GM19395 (cell line): ENCODE data around the gene MYOZ3.

Experiments
- ATAC-seq: cut with Tn5 transposase; IDR thresholded peaks from one replicate; pipeline ENCODE4 v1.9.1; 2021; ENCODE audit warnings: mild to moderate bottlenecking, moderate library complexity; ENCODE audit not compliant: unreplicated experiment

MYOZ3 gene

DNA sequence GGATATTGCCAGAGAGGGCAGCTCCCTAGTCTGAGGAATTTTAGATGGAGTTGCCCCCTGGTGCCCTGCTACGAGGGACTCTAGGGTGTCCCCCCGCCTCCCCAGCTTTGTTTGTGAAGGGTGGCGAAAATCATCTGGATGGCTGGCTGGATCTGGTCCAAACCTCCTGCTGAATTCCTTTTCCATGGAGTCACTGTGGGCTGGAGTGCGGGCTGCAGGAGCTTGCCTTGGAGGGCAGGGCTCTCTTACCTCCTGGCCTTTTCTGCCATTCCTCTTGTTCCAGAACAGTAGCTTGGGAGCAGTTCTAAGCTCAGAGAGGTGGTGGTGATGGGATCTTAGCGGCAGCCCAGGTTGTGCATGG, 18.5 kb upstream of the MYOZ3 start:
- no peak for ATAC-seq

DNA sequence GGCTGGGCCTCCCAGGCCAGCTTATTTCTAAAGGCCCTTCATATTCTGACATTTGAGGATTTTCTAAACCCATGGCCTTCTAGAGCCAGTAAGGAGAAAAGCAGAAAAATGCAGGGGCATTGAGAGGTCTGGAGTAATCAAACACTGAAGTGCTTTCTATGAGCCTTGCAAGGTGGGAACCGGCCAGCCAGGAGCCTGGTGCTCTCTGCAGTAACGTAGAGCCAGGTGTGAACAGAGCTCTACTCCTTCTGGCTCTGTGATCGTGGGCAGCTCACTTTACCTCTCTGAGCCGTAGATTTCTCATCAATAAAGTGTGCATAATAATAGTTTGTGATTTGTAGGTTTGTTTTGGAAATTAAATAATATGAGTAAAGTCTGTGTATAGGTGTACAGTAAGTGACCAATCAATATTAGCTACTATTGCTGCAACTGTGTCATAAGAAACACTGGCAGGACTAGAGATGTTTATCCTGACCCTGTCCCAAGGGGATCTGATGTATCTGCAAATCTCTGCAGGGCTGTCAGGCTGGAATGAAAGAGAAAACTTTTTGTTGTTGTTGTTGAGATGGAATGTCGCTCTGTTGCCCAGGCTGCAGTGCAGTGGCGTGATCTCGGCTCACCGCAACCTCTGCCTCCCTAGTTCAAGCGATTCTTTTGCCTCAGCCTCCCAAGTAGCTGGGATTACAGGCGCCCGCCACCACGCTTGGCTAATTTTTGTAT, 17.9 kb upstream of the MYOZ3 start:
- ATAC-seq = no peak

DNA sequence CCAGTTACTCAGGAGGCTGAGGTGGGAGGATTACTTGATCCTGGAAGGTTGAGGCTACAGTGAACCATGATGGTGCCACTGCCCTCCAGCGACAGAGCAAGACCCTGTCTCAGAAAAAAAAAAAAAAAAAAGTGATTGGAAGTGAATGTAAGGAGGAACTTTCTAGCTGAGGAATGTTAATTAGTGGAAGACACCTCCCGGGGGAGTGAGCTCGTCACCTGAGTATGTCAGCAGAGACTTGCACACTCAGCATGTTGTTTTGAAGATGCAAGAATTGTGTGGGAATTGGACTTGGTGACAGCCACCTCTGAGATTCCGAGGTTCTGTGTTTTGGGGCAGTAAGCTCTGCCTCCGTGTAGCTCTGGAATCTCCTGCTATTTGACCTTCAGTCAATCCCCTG, 17.0 kb upstream of the MYOZ3 start:
- no peak for ATAC-seq

DNA sequence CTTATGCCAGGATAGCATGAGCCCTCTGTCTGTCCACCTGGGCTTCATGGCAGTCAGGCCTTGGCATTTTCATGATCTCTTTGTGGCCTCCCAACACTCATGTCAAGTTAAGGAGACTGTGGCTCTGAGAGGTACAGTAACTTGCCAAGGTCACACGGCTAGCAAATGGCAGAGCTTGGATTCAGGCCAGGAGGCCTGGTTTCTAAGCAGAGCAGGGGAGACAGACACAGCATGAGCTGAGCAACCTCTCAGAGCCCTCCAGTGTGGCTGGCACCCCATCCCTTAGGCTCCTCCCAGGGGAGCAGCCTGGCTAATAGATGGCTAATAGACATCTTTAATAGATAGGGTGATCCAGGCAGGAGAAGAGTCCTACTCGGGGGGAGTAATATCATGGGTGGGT, 16.5 kb upstream of the MYOZ3 start:
- ATAC-seq = no peak

DNA sequence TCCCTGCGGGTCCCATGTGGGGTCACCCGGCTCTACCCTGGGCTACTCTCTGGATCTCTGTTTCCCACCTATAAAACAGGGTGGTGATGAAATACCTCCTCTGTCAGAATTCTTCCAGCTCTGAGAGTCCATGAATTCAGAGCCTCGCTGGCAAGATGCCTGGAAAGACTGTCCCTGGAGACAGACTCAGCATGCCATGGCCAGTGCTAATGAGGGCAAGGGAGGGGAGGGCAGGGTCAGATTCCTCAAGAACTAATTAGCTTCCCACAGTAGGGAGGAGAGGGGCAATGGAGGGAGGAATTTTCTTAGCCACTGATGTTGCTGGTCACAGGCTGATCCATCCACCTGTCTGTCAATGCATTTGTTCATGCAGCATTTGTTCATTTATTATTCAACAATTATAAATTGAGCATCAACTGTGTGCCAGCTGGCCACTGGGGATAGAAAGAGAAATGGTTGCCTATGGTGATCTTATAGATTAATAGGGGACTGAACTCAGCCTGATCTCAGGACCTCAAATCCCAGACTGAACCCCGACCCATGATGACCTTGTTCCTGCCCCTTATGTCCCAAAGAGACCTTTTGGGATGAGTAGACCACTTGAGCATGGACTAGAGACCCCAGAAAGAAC, 15.9 kb upstream of the MYOZ3 start:
- no peak for ATAC-seq

DNA sequence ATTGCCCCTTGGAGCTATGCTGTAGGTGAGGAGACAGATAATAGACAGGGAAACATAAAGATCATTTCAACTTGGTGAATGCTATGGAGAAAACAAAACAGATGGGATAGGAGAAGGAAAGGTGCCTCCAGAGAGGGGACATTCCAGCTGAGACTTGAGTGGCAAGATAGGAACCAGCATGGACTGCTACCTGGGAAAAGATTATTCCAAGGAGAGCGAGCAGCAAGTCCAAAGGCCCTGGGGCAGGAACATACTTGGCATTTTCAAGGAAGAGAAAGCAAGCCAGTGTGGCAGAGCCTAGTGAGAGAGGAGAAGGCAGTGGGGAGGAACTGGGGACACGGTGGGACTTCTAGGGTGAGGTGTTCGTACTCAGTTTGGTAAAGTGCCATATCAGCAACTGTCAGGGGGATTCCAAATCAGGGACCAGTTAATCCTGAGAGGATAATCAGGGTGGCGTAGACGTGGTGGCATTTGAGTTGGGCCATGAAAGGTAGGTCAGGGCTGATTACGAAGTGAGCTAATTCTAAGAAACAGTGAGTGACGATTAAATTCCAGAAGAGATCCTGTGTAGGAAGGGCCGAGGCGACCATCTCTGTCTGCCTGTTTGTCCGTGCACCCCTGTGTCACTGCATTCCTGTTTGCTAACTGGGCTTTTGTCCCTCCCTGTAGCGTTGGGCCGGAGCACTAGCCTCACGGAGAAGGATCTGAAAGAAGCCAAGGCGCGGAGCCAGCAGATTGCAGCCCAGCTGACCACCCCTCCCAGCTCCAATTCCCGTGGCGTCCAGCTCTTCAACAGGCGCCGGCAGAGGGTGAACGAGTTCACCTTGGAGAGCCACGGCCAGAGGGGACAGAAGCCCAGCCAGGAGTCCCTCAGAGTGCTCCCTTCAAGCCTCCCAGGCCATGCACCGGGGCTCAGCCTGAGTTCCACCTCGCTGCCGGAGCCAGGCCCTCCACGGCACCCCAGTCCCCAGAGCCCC, 13.5 kb upstream of the MYOZ3 start:
- ATAC-seq = no peak

DNA sequence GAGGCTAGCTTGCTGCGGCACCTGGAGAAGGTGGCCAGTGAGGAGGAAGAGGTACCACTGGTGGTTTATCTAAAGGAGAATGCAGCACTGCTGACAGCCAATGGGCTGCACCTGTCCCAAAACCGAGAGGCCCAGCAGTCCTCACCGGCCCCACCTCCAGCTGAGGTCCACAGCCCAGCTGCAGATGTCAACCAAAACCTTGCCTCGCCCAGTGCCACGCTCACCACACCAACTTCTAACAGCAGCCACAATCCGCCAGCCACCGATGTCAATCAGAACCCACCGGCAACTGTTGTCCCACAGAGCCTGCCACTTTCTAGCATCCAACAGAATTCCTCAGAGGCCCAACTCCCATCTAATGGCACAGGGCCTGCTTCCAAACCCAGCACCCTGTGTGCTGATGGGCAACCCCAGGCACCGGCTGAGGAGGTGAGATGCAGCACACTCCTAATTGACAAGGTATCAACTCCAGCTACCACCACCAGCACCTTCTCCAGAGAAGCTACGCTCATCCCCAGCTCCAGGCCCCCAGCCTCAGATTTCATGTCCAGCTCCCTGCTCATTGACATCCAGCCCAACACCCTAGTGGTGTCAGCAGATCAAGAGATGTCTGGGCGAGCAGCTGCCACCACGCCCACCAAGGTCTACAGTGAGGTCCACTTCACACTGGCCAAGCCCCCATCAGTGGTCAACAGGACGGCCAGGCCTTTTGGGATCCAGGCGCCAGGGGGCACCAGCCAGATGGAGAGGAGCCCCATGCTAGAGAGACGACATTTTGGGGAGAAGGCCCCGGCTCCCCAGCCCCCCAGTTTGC, 12.6 kb upstream of the MYOZ3 start:
- no peak for ATAC-seq

DNA sequence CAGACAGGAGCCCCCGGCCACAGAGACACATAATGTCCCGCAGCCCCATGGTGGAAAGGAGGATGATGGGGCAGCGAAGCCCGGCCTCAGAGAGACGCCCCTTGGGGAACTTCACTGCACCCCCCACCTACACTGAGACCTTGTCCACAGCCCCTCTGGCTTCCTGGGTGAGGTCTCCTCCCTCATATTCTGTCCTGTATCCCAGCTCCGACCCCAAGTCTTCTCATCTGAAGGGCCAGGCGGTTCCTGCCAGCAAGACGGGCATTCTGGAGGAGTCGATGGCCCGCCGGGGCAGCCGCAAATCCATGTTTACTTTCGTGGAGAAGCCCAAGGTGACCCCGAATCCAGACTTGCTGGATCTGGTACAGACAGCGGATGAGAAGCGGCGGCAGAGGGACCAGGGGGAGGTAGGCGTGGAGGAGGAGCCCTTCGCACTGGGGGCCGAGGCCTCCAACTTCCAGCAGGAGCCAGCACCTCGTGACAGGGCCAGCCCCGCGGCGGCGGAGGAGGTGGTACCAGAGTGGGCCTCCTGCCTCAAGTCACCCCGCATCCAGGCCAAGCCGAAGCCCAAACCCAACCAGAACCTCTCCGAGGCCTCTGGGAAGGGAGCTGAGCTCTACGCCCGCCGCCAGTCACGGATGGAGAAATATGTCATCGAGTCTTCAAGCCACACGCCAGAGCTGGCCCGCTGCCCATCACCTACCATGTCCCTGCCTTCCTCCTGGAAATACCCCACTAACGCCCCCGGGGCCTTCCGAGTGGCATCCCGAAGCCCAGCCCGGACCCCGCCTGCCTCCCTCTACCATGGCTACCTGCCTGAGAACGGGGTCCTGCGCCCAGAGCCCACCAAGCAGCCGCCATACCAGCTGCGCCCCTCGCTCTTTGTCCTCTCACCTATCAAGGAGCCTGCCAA, 11.7 kb upstream of the MYOZ3 start:
- no peak for ATAC-seq

DNA sequence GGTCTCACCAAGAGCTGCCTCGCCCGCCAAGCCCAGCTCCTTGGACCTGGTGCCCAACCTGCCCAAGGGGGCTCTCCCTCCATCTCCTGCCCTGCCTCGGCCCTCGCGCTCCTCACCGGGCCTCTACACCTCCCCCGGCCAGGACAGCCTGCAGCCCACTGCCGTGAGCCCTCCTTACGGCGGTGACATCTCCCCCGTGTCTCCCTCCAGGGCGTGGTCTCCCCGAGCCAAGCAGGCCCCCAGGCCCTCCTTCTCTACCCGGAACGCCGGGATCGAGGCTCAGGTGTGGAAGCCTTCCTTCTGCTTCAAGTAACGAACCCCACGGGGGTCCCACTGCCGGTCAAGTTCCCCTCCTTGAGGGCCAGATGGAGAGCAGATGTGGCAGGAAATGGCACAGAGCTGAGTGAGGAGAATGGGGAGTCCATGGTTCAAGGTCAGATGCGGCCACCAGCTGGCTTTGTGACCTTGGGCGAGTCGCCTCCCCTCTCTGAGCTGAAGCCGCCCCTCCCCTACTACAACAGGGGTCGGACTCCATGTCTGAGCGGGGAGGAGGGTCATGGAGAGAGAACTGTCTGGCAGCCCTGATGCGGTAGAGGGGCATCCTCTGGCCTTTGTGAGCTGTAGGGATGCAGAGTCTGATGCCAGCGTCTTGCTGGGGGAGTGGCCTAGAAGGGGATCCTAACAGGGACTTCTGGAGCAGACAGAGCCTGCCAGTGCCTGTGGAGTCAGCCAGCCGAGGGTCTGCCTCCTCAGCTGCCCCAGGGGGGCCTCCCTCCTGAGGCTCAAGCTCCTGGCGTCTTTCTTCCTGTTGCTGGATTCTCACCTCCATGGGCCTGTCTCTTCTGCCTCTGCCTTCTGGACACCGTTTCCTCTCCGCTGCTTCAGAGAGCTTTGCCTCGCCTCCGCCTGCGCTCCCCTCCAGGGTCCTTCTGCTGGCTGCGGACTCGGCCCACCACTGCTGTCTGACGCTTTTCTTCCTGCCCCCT, 10.7 kb upstream of the MYOZ3 start:
- no peak for ATAC-seq

DNA sequence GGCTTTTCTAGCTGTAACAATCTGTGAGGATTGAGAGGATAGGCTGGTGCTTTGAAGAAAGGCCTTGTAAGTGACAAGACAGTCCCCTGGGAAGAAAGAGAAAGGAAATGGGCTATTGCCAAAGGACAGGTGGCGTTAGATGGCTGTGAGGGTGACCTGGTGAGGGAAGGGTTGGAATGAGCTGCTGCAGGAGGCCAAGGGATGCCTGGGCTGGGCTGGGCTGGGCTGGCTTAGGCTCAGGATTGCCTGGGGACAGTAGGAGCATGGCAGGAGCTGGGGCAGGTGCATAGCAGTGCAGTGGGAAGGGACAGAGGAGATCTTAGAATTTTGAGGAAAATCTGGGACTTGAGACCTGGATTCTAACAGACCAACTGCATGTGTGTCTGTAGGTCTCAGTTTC, 9.7 kb upstream of the MYOZ3 start:
- ATAC-seq = no peak

DNA sequence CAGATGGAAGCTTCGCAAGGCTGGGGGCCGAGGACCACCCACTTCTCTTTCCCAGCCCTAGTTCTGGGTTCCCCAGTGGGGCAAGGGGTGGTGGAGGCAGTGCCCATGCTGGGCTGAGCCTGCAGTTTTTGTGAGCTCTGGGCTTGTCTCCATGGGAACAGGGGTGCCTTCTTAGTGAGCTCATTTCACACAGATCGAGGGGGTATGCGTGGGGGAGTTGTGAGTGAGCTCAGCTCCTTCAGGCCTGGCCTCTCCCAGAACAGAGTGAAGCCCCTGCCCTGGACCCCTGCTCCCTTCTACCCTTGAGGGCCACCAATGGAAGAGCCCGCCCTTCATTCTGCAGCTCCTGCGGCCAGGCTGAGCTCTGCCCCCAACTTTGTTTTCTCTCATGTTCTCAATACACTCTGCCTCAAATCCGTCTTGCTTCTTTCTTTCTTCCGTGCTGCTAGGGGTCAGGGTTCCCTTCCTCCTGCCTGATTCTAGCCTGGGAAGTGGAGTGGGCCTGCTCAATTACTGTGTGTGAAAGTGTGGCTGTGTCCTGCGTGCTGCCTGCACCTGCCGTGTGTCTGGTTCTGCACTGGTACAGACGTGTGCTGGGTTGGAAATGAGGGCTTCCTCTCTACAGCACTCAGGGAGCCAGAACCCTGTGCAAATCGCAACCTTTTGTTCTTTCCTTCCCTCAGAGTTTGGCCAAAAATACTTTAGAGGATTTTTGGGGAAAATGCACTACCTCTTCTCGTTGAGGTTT, 9.0 kb upstream of the MYOZ3 start:
- ATAC-seq = no peak

DNA sequence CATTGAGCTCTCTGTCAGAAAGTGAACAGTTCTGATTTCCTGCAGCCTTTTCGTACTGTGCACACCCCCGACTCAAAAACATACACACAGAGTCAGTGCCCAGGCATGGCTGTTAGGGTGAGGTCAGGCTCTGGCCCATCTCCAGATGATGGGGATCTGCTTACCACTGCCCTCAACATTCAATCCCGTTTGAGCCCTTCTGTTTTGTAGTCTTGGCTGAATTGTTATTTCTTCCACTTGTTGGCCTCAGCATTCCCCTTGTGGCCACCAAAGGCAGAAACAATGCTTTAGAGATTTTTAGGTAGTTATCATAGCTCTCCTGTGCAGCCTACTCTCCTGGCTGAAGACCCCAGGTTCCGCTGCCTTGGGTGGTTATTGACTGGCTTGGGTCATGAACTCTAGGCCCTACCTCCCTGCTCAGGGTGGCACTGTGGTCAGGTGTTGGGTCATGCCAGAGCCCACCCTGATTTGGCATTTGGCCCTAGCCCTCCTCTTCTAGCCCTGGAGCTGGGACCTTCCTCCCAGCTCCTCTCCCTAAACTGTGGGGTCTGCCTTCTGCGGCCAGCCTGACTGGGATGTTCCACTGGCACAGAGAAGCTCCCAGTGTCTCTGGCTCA, 7.8 kb upstream of the MYOZ3 start:
- no peak for ATAC-seq

DNA sequence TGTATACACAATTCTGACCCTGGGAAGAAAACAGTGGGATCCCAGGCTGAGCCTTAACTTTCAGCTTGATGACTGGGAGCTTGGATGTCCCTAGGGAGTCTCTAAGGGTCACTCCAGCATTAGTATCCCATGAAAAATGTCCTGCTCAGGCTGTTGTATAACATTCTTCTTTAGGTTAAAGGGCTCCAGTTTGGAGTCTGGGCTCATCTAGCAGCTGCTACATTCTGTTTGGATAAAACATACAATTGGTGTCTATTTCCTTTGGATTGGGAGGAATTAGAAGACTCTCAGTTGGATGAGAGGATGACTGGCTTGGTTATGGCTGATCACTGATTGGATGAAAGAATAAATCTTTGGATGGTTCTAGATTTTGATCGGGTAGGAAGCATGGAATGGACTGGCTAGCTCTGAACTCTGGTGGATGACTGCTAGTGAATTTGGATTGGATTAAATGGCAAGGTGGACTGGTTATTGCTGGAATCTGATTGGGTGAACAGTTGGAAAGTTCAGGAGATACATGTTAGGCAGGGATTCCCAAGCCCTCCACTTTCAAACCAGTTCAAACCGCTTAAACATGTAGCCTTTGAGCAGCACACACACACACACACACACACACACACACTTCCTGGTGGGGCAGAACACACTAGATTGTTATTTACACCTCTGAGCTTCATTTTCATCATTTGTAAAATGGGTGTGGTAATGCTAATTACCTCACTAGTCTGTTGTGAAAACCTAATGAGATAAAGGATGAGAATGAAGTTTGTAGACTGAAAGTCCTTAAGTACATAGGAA, 7.1 kb upstream of the MYOZ3 start:
- ATAC-seq = no peak

DNA sequence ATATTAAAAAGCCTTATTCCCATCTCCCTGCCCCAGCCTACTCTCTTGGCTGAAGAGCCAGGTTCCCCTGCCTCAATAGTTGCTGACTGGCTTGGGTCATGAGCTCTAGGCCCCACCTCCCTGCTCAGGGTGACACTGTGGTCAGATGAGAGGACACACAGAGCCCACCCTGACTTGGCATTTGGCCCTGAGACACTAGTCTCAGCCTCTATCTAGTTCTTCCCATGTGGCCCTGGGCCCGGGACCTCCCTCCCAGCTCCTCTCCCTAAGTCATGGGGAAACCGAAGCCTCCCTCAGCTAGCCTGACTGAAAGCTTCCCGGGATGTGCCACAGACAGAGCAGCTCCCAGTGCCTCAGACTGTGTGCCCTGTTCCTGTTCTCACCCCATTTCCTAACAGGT, 5.8 kb upstream of the MYOZ3 start:
- no peak for ATAC-seq

DNA sequence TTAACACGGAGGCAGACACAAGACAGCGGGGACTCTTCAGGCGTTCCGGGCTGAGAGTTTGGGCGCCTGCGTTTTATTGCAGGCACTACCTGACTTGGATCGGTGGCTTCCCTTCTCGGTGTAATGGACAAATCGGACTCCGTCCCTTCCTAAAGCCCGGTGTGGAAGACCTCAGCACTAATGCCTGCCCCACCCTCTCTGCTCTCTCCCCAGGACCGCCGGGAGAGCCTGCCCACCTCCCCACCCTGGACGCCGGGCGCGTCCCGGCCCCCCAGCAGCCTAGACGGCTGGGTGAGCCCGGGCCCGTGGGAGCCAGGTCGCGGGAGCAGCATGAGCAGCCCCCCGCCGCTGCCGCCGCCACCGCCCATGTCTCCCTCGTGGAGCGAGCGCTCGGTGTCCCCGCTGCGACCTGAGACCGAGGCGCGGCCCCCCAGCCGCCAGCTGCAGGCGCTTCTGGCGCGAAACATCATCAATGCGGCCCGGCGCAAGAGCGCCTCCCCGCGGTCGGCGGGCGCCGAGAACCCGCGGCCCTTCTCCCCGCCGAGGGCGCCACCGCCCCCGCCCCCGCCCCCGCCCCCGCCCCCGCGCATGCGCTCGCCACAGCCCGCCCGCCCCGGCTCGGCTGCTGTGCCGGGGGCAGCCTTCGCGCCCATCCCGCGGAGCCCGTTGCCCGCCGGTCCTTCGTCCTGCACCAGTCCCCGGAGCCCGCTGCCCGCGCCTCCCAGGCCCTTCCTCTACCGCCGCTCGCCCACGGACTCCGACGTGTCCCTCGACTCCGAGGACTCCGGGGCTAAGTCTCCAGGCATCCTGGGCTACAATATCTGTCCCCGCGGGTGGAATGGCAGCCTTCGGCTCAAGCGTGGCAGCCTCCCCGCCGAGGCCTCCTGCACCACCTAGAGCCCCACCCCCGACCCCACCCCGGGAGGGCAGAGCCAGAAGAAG, 4.6 kb upstream of the MYOZ3 start:
- peak; percentile 86 for ATAC-seq

DNA sequence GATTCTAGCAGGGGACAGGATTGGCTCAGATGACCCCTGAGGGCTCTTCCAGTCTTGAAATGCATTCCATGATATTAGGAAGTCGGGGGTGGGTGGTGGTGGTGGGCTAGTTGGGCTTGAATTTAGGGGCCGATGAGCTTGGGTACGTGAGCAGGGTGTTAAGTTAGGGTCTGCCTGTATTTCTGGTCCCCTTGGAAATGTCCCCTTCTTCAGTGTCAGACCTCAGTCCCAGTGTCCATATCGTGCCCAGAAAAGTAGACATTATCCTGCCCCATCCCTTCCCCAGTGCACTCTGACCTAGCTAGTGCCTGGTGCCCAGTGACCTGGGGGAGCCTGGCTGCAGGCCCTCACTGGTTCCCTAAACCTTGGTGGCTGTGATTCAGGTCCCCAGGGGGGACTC, 2.9 kb upstream of the MYOZ3 start:
- ATAC-seq = no peak
